GM21447 (cell line): ENCODE results near the gene REN.

Experiments used
- ATAC-seq: cut with Tn5 transposase; IDR thresholded peaks from one replicate; pipeline ENCODE4 v1.9.1; 2021; ENCODE audit not compliant: unreplicated experiment

The REN gene

GRCh38 chr1:204154568-204155255, 11.4 kb downstream of the REN start:
- no peak for ATAC-seq

DNA sequence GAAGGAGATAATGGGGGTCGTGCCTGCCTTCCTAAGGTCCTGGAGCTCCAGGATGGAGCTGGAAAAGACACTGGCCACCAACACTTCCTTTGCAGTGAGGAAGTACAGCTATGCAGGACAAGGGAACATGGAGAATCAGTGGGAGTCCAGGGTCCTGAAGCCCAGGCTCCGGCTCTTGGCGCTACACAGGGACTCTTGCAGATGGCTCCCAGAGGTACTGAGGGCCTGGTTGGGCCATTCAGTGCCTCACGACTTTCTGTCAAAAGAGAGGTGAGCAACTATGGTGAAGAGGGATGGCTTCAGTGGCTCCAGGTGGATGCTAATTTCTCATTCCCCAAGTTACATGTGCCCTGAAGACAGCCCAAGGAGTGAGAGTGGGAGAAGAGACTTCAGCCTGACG, 12.5 kb downstream of the REN start:
- no peak for ATAC-seq

GRCh38 chr1:204152310-204153044, 13.7 kb downstream of the REN start:
- no peak for ATAC-seq

- no peak for ATAC-seq
Measured at GRCh38 chr1:204151552-204152309, 14.4 kb downstream of the REN start, which contains the start of gene ETNK2. ETNK2 (minus strand) TSS chr1:204152044; CDS start chr1:204151852, 192 bp downstream.

DNA sequence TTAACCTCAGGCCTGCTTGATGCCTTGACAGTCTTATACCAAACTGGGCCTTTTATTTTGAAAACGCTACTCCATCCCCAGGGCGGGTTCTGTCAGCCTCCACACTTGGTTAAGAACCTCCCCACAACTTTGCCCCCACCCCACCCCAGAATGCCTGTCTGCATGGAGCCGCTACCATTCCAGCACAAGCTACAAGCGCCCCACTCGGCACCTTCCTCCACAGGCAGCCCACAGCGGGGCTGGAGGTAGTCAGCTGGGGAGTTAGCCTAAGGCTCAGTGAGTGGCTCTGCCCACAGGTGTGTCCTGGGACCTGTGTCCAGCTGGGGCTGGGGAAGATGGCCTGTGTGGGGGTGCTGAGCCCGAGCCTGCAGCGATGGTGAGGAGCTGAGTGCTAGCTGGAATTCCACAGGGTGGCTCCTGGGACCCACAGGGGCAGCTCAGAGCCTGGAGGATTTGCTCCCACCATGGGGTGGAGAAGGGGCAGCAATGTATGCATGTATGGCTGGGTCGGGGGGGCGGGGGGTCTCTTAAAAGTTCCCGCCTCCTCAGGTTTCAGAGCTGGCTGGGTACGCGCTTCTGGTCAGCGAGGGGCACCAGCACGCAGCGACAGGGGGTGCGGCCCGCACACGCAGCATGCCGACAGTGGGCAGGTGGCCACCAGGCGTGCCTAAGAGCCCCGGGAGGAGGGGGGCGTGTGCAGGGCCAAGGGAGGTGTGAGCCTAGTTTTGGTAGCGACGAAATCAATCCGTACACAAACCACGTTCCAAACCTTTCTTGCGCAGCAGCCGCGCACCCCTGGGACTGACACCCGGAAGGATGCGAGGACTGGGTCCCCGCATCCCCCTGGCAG, 15.2 kb downstream of the REN start:
- ATAC-seq = no peak

DNA sequence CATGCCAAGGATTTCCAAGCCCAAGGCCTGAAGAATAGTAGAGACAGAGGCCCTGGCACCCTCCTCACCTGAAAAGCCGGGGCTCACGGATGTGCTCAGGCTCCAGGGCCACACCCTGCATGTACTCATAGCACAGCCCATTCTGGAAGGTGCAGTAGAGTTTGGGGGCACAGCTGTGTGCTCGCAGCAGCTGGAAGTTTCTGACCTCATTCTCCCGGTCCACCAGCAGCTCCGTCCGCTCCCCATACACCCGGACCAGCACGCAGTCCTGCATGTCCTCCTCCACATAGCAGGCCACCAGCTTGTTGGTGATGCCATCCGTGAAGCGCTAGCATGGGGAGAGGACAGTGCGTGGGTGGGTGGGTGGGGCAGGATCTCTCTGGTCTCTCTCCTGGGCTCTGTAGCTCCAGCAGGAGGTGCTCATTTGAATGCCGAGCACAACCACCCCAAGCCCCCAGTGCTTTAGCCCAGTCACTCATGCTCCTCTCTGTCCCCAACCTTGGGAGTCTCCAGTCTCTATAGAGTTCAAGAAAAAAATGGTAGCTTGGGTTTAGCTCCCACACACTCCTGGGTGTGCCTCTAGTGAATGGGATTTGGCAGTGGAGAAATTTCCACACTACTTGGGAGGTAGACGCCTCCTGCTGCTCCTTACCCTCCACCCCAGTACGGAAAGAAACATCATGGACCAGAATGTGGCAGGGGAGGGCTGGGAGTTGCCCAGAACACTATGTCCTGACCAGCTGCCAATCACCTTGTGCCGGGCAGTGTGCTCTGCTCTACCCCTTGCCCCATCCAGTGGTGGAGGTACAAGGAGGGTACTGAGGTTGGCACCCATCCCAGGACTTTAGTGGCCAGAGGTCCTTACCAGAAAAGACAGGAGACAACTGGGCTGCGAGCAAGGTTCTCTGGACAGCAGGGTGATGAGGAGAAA, 16.2 kb downstream of the REN start:
- no peak for ATAC-seq

GRCh38 chr1:204149107-204149506, 17.0 kb downstream of the REN start:
- ATAC-seq = no peak

- ATAC-seq = no peak
Measured at GRCh38 chr1:204147406-204148383, 18.4 kb downstream of the REN start.

- no peak for ATAC-seq
Measured at GRCh38 chr1:204146965-204147364, 19.2 kb downstream of the REN start.

- ATAC-seq = no peak
Measured at GRCh38 chr1:204146309-204146708, 19.8 kb downstream of the REN start.

DNA sequence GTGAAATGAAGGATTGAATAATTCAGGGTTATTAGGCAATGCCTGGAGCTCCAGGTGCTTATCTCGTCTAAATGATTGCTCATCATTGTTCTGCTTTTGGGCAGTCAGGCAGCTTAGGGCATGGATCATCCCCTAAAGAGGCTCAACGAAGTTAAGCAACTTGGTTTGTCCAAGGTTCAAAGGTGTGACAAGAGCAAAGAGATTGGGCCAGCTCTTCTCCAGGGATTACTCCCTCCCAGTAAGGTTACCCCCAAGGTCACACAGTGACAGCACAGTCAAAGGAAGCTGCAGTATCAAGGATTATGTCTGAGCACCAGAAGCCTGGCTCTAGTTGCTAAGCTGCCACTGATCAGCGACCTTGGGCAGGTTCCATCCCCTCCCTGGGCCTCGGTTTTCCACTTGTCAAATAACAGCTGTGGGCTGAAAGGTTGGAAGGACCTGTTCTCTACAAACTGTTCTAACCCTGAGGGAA, 21.1 kb downstream of the REN start:
- no peak for ATAC-seq

GRCh38 chr1:204143276-204144041, 22.7 kb downstream of the REN start:
- no peak for ATAC-seq

GRCh38 chr1:204142032-204142974, 23.8 kb downstream of the REN start:
- no peak for ATAC-seq

DNA sequence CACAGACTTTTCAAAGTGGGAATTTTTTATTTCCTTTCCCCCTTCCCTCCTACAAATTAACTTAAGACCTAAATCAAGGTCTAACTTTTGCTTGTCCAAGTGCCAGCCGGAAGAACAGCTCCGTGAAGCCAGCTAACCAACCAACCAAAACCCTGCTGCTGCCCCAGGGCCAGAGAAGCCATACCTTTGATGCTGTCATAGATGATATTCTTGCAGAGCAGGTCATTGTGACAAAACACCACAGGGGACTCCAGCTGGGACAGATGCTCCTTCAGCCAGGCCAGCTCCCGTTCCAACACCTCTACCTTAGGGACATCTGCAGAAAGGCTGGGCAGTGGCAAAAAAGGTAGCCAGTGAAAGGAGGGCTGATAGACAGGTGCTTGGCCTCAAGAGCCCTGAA, 25.0 kb downstream of the REN start:
- ATAC-seq = no peak

- no peak for ATAC-seq
Measured at GRCh38 chr1:204139952-204140351, 26.2 kb downstream of the REN start.

GRCh38 chr1:204139088-204139487, 27.0 kb downstream of the REN start:
- no peak for ATAC-seq

- no peak for ATAC-seq
Measured at GRCh38 chr1:204136814-204137213, 29.3 kb downstream of the REN start.
